Prostate gland (tissue), 2 donors: ENCODE measurements around the gene SMPDL3A. TPM values are rescaled to one million over a fixed set of nuclear protein-coding genes. Genes with fewer than 3 reads are reported as not detected.
"Not testable (repeated sequence)": the region's sequence is repeated elsewhere in the genome, so short reads cannot be mapped to it uniquely, and the experiment has no call there.

Experiments used
- DNase-seq: peaks from one replicate; pipeline ENCODE4 v3.0.0-alpha.2; 2019; ENCODE audit warnings: low spot score
- H3K27ac ChIP-seq, 2 donors: fragments of 200-600 bp; sonication (generic); 2 replicates each; pipeline ENCODE4 v1.5.1; 2017 to 2019
- H3K27me3 ChIP-seq: fragments of 200-600 bp; sonication (generic); replicated peaks from 2 replicates; pipeline ENCODE4 v1.5.1; 2019; ENCODE audit not compliant: insufficient read depth
- H3K36me3 ChIP-seq, 2 donors: fragments of 200-600 bp; sonication (generic); 1 replicate in 1 of 2; 2 replicates in 1 of 2; pipeline versions ENCODE4 v1.5.1 to v1.8.1; 2017 to 2019
- H3K4me1 ChIP-seq: fragments of 200-600 bp; sonication (generic); replicated peaks from 2 replicates; pipeline ENCODE4 v1.5.1; 2019
- H3K4me3 ChIP-seq, 2 donors: fragments of 200-600 bp; sonication (generic); 2 replicates each; pipeline ENCODE4 v1.5.1; 2017 to 2019
- H3K9me3 ChIP-seq: fragments of 200-600 bp; sonication (generic); 2 replicates; pipeline ENCODE4 v1.5.1; 2017
- CTCF ChIP-seq, 4 experiments: fragments of 200-600 bp in 2 of 4; fragments of 450-650 bp in 2 of 4; sonication (generic) in 2 of 4; IDR thresholded peaks; 1 replicate in 3 of 4; 2 replicates in 1 of 4; pipeline ENCODE4 v1.5.1; 2016 to 2019; ENCODE audit warnings: antibody characterized with exemption in 4 of 4, mild to moderate bottlenecking in 2 of 4, moderate library complexity in 2 of 4
- POLR2A ChIP-seq: fragments of 450-650 bp; IDR thresholded peaks from one replicate; pipeline ENCODE4 v1.6.1; 2016; ENCODE audit warnings: antibody characterized with exemption, mild to moderate bottlenecking
- POLR2AphosphoS5 ChIP-seq: sonication (generic); formaldehyde crosslinking; IDR thresholded peaks from one replicate; pipeline ENCODE4 v1.6.1; 2017; ENCODE audit warnings: antibody characterized with exemption
- WGBS: methylation state at CpG from one replicate; pipeline ENCODE4 v1.1.5; 2018; 5-methylcytosine and 5-hydroxymethylcytosine counted together
- intact Hi-C: fragments of 100-400 bp; cut with DNase I; formaldehyde crosslinking; loops from one replicate; pipeline ENCODE4 v1.14.2; 2022
- total RNA-seq, 2 donors: library from RNA; depleted of rRNA; stranded (reverse); fragments of >200 nt; gene quantifications; one replicate each; pipeline ENCODE4 v1.1.0, GENCODE V29; 2016

The SMPDL3A gene
- 10 to 100 TPM in 1 of 2 donors, 1 to 10 TPM in 1; 7.6 to 30.7 TPM for total RNA-seq

- peak within 1 kb of the TSS; percentile 96 to 99 for H3K27ac ChIP-seq
- peak within 1 kb of the TSS; percentile 60 to 78 for H3K4me3 ChIP-seq
- intact Hi-C loops, result no loop called here
- WGBS, result under 1% methylated on average over 52 of the region's 71 CpGs
- H3K27me3 ChIP-seq, result no peaks in the 10 kb centered on the region
- no peaks in the 10 kb centered on the region for H3K9me3 ChIP-seq
- TF ChIP-seq CTCF (IDR thresholded peaks at IDR 0.05) (peak; percentile 34 to 52 (median 48)), POLR2AphosphoS5 (peak; percentile 25), POLR2A (peak; percentile 26)
- H3K4me1 ChIP-seq, result no peaks in the 10 kb centered on the region
- DNase-seq, result peak; percentile 64
- no peaks in the 10 kb centered on the region for H3K36me3 ChIP-seq
Measured at GRCh38 chr6:122789182-122790027, at the start of gene SMPDL3A. TSS of gene SMPDL3A (plus strand) at chr6:122789258. CDS start at chr6:122789347, 89 bp downstream.

GRCh38 chr6:122740091-122740490, 49.0 kb upstream of the SMPDL3A start:
- Histone ChIP-seq H3K9me3 (no peaks in the 10 kb centered on the region), H3K27ac (no peak overlapping the region), H3K4me3 (no peak overlapping the region), H3K36me3 (no peaks in the 10 kb centered on the region), H3K27me3 (no peaks in the 10 kb centered on the region), H3K4me1 (no peaks in the 10 kb centered on the region)
- no peak for DNase-seq
- 93% methylated on average over 2 of the region's 2 CpGs for WGBS
- TF ChIP-seq POLR2A (no peak), POLR2AphosphoS5 (no peak), CTCF (IDR thresholded peaks at IDR 0.05) (no peak)
- intact Hi-C loops, result no loop called here

- DNase-seq, result no peak
- no peak for TF ChIP-seq POLR2A
- no peak for TF ChIP-seq CTCF (IDR thresholded peaks at IDR 0.05)
- no peak for TF ChIP-seq POLR2AphosphoS5
- no peaks in the 10 kb centered on the region for H3K4me1 ChIP-seq
- 86% methylated on average over 2 of the region's 2 CpGs for WGBS
- H3K27ac ChIP-seq, result no peak overlapping the region
- H3K9me3 ChIP-seq, result no peaks in the 10 kb centered on the region
- H3K36me3 ChIP-seq, result no peaks in the 10 kb centered on the region
- intact Hi-C loops, result no loop called here
- no peaks in the 10 kb centered on the region for H3K27me3 ChIP-seq
- H3K4me3 ChIP-seq, result no peak overlapping the region
Measured at GRCh38 chr6:122740936-122741335, 48.1 kb upstream of the SMPDL3A start.

- H3K36me3 ChIP-seq, H3K4me1 ChIP-seq, DNase-seq, H3K9me3 ChIP-seq, H3K4me3 ChIP-seq, H3K27me3 ChIP-seq, H3K27ac ChIP-seq, intact Hi-C loops: not testable (repeated sequence)
- peak in 1 of 4 experiments; percentile 14 for TF ChIP-seq CTCF (IDR thresholded peaks at IDR 0.05)
- 47% methylated on average over 8 of the region's 8 CpGs for WGBS
Measured at GRCh38 chr6:122744247-122744646, 44.8 kb upstream of the SMPDL3A start.

GRCh38 chr6:122744856-122745255, 44.2 kb upstream of the SMPDL3A start:
- H3K36me3 ChIP-seq, H3K4me1 ChIP-seq, intact Hi-C loops, H3K27me3 ChIP-seq, H3K27ac ChIP-seq, H3K4me3 ChIP-seq, DNase-seq, H3K9me3 ChIP-seq: not testable (repeated sequence)
- 93% methylated on average over 3 of the region's 3 CpGs for WGBS
